Activated T-cell treated with anti-CD3 and anti-CD28 coated beads for 1 hour (primary cell): Measurements from ENCODE around the gene AHDC1.
A peak's percentile ranks its signal among the peaks of the same experiment; 100 is the strongest.
"Not testable (repeated sequence)": the region's sequence is repeated elsewhere in the genome, so short reads cannot be mapped to it uniquely, and the experiment has no call there.

ENCODE experiments used
- DNase-seq: peaks from one replicate; pipeline ENCODE4 v3.0.0-alpha.2; 2020; ENCODE audit warnings: low read depth

AHDC1 gene

DNA sequence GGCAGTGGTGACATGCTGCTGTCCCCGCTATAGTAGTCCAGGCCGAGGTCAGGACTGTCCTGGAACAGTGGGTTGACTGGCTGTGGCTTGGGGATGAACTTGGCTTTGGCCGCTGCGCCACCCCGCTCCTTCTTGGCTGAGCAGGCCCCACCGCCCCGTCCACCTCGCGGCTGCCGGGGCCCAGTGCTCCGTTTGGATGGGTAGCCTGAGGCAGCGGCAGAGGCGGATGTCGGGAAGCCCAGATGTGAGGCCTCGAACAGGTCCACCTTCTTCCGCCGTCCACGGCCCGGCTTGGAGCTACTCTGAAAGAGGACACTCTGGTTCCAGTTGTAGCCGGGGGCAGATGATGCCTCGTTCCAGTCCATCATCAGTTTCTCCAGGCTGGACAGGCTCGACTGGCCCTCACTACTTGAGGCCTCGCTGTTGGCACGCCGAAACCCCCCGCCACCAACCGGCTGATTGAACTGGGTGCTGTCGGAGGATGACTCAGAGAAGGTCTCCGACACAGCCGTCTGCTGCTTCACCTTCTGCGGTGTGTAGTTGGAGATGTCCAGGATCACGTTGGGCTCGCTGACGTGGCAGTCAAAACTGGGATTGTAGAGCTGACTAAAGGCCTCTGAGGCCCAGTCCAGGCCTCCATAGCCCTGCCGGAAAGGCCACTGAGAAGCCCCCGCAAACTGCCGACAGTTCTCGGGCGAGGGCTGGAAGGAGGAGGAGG is 55.6 kb downstream of the AHDC1 start:
- DNase-seq: no peak

DNA sequence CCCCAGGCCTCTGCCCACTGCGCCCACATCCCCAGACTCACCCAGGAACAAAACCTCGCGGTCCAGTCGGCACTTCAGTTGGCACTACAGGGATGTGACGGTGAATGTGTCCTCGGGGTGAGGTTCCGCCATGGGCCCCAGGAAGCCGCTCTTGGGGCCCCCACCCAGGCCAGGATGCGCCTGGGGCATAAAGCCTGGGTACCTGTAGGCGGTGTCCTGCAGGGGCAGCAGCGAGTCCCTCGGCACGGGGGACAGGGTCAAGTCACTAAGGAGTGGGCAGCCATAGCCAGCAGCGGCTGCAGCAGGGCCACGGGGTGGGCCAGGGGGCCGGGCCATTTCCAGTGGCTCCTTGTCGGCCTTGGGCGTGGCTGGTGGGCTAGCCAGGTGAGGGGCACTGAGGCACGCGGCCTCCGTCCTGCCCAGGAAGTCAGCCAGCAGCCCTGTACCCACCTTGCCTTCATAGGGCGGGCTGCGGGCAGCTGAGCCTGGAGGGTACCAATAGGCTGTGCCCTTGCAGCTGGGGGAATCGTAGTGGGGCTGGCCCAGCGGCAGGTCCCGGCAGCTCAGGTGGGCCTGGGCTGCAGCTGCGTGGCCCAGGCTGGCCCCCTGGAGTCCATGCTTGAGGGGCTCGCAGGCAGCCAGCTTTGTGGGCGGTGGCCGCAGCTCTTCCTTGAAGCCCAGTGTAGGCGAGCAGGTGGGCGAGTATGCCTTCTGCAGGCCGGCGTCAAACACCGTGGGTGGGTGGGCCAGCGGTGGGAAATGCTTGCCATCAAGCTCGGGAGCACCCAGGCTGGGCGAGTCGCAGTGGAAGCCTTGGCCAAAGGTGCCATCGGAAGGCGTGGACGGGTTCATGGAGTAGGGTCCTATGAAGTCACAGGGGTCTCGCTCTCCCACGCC is 56.5 kb downstream of the AHDC1 start:
- no peak for DNase-seq

DNA sequence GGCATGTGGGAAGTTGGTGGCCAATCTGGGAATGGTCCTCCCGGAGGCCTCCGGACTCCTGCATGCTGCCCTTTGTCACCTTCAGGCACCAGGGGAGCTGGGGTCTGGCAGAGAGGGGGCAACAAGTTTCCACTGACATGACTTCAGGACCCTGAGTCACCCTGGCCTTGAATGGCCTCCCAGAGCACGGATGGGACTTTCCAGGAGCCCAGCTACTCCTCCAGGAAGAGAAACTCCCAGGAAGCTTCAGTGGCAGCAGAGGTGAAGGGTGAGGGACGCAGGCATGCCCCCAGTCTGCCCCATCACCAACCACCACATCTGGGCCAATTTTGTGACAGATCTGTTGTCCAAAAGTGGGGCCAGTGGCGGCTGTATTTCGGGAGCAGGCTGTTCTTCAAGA is 58.1 kb downstream of the AHDC1 start:
- DNase-seq: no peak

DNA sequence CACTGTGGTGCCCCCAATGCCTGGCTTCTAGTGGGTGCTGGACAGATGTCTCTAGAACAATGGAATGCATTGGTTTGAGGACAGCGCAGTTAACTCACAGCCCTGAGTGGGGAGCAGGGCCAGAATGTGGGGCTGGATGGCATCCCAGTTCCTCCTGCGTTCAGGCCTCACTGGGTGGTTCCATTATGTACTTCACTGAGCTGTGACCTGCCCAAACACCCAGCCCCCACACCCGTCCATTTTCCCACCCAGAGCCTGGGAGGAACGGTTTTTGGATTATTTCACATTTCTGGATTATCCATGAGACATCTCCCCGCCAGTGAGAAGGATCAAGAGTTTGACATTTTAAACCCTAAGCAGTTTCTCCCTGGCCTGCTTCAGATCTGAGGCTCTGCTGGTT is 58.7 kb downstream of the AHDC1 start:
- DNase-seq: no peak

DNA sequence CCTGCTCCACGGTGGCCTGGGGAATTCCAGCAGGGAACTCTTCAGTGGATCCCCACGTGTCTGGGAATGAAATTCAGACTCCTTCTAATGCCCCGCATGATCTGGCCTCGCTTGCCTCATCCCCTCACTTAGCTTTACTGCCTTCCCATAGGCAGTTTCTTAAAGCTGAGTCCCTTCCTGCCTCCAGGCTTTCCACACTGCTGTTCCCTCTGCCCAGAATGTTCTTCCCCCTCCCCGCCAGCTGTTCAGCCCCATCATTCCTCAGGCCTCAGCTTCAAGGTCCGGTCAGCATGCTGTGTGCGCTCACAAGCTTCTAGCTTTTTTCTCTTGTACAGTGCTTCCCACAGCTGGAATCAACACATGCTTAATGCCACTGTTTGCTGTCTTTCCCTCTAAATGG is 59.1 kb downstream of the AHDC1 start:
- no peak for DNase-seq

DNA sequence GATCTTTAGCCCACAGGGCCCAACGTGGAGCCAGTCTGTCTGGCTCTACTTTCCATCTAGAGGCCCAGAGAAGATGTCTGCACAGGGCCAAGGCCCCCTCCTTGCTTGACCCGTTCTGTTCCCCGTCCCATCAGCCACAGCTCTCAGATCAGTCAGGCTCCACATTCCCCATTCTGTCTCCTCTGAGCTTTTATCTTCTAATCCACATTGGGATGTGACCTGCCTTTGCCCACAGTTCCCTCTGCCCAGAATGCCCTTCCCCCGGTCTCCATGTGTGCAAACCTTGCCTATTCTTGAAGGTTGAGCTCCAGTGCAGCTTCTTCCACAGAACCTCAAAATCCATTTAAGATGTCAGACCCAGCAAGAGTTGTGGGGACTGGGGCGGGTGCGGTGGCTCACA is 60.7 kb downstream of the AHDC1 start:
- no peak for DNase-seq

DNA sequence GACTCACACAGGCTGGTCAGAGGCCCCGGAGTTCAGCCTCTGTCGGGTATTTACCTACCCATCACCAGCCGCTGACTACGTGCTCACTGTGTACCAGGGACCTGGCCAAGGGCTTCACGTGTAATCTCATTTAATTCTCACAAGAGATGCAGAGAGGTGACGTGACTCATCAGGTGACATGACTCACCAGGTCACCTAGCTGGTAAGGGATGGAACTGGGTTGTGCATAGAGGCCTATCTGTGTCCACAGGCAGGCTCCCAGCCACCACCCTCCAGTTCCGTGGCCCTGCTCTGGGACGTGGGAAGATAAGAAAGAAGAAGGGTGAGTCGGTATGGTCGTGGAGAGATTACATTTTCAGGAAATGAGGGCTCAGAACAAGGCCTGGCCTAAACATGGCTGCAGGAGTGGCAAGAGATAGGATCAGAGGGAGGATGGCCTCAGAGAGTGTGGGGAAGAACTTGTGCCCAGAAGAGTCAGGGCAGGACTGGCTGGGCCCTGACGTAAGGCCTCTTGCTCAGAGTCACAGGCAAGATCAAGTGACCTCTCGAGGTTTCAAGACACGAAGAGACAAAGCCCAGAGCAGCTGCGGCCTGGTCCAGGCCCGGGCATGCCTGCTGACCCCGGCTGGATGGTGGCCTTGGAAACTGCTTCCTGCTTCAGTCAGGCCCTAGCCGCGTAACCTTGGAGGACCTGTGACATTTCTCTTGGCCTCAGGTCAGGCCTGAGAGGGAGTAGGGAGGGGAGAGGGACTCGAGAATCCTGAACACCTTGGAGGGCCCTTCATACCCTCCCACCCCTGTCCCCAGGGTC is 61.3 kb downstream of the AHDC1 start:
- DNase-seq: no peak

DNA sequence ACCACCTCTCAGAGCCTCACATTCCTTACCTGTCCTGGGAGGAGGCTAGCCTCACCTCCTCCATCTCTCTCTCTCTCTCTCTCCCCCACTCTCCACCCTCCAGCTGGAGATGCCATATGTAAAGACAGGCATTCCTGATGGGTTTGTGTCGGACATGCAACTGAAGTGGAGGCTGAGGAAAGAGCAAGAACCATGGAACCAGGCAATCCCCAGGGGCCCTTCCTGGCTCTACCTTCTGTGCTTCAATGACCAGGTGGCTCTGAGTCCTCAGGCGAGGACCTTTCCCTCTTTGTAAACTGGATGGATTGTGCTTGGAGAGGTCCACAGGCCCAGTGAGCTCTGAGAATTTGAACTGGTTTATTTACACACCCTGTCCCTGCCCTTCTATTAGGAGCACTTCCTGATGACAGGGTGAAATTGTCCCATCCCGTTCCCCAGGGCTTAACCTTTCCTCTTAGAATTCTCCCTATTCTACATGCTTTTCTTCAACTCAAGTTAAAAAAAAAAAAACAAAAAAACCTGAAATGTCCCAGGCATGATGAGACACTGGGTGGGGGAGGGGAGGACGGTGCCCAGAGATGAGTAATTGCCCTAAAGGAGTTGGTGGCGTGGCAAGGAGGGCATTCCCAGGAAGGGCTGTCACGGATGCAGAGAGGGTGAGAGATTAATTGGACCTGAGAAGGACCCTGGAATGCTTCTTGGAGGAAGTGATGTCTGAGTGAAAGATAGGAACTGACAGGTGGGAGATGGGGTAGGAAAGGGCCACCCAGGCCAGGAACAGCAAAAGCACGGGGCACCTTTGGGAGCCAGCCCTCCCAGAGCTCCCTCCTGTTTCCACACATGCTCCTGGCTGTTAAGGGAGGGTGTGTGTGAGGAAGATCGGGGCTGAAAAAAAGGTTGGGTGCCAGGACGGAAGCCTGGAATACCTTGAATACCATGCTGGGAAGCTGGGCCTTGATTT is 63.8 kb downstream of the AHDC1 start:
- DNase-seq: no peak

DNA sequence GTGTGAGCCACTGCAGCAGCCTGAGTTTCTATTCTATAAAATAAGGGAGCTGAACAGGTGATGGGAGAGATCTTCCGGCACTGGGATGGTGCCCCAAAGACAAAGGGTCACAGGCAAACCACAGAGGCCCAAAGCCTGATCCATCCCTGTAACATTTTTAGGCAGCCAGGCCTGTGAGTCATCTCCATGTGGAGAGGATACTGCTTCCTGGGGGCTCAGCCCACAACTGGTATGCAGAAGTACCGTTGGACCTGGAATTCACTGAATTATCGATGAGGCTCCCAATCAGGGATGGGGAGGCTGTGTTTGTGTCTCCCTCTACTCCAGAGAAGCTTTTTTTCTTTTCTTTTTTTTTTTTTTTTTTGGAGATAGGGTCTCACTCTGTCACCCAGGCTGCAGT is 65.2 kb downstream of the AHDC1 start:
- no peak for DNase-seq

DNA sequence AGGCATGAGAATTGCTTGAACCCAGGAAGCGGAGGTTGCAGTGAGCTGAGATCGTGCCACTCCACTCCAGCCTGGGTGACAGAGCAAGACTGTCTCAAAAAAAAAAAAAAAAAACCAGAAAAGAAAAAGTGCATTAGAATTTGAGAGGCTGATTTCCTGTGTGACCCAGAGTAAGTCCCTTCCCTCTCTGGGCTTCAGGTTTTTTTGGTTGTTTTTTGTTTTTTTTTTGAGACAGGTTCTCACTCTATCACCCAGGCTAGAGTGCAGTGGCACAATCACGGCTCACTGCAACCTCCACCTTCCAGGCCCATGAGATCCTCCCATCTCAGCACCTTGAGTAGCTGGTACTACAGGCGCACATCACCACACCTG is 65.7 kb downstream of the AHDC1 start:
- not testable (repeated sequence) for DNase-seq

DNA sequence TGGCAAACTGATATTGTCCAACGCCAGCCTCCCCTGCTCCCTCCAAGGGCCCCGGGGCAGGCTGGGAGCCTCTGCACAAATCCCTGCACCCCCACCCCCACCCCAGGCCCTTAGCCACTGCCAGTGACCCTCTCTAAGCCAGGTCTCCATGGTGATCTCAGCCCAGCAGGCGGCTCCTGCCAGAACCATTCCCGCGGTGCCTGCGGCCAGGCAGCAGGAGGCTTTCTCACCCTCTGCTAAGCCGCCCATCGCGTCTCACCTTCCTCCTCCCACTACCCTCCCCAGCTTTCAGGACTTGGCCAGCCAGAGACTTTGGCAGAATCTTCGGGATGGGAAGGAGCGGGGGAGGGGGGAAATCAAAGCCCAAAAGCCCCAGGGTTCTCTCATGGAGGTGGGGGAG is 67.2 kb downstream of the AHDC1 start:
- no peak for DNase-seq

DNA sequence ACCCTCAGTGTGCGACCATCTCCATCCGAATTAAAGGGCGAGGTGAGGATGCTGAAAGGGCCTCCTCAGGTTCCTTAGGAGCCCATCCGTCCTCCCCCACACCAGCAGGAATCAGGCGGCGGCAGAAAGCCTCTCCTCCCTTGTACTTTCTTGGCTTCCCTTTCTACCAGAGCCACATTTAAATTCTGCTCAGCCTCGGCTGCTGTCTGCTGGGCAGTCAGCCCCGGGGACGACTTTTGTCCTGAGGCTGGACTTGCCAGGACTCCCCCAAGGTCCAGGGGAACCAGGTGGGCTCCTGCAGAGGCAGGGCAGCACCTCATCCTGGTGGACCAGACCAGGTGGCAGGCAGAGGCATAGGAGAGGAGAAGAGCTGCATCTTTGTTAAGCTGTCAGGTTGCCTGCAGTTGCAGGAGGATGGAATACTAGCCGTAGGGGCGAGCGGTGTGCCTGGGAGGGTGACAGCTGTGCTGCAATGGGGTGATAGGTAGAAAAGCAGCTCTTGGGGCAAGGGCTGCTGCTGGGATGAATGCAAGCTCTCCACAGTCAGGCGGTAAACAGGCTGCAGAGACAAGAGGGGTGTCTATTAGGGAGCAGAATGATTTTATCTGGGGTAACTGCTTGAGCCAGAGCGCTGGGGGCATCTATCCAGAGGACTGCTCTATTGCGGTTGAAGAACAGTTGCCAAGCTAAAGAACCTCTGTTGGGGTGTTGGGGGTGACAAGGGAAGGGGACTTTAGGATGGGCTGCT is 67.8 kb downstream of the AHDC1 start:
- DNase-seq: no peak

DNA sequence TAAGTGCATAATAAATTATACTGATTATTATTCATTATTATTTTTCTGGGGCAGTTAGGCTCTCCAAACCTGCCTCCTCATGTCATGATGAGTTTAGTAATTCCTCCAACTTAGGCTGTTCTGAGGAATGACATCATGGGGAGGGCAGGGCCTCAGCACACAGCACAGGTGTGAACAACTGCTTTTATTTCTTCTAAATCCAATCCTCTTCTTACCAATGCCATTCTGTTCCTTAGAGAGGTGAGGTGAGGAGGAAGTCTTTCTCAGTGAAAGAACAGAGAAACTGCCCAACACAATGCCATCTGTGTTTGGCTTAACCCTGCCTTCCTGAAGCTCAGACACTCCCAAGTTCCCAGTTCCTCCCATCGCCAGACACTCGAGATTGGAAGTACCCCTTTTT is 68.6 kb downstream of the AHDC1 start:
- DNase-seq: no peak

DNA sequence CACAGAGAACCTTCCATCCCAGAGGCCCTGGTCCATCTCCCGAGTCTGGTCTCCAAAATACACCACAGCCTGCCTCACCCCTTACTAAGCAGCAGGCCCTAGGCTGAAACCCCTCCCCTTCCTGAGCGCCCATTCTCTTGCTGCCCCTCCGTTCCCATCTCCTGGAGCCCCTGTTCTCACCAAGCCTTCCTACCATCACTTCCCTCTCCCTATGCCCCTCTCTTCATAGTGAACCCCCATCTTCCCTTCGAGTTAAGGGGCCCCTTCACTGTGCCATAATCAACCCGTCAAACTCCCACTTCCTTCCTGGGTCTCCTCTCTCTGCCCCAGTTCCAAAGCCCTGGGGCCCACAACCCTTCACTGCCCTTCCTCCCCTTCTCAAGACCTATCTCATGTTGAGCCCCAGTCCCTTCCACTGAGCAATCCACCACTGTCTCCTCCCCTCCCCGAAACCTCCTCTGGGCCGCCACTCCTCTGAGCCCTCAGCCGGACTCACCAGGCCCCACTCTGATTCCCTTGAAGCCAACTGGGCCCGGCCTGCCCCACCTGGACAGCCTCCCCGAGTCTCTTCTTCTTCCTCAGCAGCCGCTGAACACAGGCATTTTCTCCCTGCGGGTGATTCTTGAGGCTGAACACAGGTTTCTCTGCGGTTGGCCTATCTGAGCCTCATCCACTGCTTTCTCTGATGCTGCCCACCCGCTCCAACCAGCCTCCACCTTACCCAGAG is 71.8 kb downstream of the AHDC1 start:
- DNase-seq: no peak

DNA sequence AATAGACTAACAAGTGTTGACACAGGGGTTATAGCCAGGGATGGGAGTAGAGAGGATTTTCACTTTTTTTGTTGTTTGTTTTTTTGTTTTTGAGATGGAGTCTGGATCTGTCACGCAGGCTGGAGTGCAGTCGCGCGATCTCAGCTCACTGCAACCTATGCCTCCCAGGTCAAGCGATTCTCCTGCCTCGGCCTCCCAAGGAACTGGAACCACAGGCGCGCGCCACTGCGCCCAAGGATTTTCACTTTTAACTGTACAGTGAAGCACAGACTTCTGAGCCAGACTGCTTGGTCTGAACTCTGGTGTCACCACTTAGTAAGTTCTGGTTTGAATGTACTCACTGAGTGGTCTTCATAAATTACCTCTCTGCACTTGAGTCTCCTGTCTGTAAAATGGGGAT is 73.8 kb downstream of the AHDC1 start:
- no peak for DNase-seq

DNA sequence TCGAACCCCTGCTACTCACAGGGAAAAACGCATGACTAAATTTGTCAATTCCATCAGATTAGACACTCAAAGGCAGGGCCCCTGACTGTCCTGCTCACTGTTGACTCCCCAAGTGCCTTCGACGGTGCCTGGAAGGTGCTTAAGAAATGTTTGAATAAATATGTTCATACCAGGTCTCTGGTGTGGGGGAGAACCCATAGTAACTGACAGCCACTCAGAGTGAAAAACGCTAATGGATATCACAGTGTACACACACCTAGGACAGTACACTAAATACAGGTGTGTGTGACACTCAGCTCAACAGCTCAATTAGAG is 74.3 kb downstream of the AHDC1 start:
- no peak for DNase-seq

DNA sequence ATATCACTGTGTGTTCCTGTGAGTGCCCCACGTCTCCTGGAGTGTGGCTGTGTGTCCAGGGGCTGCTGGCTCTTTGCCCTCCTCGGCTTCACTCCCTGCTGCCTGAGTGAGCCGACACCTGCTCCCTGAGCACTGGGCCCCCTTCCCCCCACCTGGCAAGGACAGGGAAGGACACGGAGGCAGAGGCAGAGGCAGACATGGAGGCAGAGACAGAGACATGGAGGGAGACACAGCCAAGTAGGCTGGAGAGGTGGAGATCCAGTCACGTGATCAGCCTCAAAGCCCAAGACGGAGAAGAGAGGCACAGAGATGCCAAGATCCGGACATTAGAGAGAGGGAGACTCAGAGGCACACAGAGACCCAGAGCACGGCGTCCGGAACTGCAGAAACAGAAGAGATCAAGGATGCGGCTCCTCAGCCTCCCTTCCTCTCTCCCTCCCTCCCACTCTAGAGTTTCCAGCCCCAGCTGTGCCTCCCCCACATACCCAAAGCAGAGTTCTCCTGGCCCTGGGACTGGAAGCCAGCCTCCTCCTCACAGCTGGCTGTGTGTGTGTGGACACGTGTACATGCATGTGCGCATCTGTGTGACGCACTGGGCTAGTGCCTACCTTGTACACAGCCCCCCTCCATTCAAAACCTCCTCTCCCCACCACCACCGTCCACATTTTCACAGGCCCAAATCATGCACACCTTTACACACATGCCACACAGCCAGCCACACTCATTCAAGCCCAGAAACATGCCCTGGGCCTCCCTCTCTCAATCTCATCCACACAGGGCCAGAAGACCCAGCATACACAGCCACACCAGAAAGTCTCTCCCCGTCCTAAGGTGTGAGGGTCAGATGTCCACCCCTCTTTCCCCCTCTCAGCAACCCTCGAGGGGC is 74.9 kb downstream of the AHDC1 start:
- no peak for DNase-seq

DNA sequence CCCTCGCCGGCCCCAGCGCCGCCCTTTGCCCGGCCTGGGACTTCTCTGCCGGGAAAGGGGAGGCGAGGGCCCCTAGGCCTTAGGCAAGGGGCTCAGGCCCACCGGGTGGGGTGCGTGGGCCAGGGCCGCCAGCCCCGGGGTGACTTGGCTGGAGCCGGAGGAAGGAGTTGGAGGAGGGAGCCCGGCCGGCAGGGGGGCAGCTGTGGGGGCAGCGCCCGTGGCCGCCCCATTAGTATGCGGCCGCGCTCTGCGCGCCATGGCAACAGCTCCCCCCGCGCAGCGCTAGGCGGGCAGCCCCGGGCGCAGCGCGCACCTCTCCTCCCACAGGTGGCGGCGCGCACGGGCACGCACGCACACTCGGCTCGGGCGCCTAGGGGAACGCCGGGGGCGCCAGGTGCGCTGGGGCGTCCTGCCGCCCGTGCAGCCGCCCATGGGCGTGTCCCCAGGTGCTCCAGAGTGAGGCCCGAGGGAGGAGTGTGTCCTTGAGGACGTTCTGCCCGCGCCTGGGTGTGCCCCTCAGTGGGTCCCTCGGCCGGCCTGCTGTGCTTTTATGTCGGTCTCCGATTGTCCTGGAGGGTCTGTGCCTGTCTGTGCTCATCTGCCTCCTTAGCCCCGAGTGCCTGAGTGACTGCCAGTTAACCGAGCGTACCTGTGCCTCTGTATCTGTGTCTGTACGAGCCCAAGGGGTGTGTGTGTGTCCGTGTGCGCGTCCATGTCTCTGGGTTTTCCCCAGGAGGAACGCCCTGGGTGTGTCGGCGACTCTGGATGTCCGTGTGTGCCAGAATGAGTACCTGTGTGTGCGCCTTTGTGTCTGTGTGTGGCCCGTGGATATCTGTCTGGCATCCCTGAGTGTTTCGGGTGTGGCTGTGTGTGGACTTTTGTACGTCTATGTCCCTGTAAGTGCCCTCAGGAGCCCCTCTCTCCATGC is 75.8 kb downstream of the AHDC1 start:
- peak; percentile 44 for DNase-seq
